ACC112 (cell line): Measurements from ENCODE around the gene NUDT14.

Experiments
- H2AFZ ChIP-seq: fragments of 200-600 bp; sonication (generic); one replicate; pipeline ENCODE4 v1.6.0; 2017; ENCODE audit warnings: antibody characterized with exemption, low read length; ENCODE audit not compliant: unreplicated experiment
- H3K27ac ChIP-seq: fragments of 200-600 bp; sonication (generic); 2 replicates; pipeline ENCODE4 v1.5.1; 2014; ENCODE audit warnings: low read depth, mild to moderate bottlenecking, antibody characterized with exemption, low read length, moderate library complexity
- H3K27me3 ChIP-seq: fragments of 200-600 bp; sonication (generic); 2 replicates; pipeline ENCODE4 v1.6.1; 2014; ENCODE audit warnings: mild to moderate bottlenecking, antibody characterized with exemption, low read length, moderate library complexity, mixed read lengths; ENCODE audit not compliant: insufficient read depth
- H3K36me3 ChIP-seq: fragments of 200-600 bp; sonication (generic); 2 replicates; pipeline ENCODE4 v1.6.1; 2016; ENCODE audit warnings: mild to moderate bottlenecking, antibody characterized with exemption, low read length, moderate library complexity, mixed read lengths; ENCODE audit not compliant: insufficient read depth
- H3K4me1 ChIP-seq: fragments of 200-600 bp; sonication (generic); one replicate; pipeline ENCODE4 v1.6.1; 2016; ENCODE audit warnings: low read length, mixed read lengths; ENCODE audit not compliant: insufficient read depth, unreplicated experiment, control insufficient read depth
- H3K4me3 ChIP-seq: fragments of 200-600 bp; sonication (generic); 2 replicates; pipeline ENCODE4 v1.5.1; 2014; ENCODE audit warnings: mild to moderate bottlenecking, low read depth, low read length
- H3K79me2 ChIP-seq: fragments of 200-600 bp; sonication (generic); one replicate; pipeline ENCODE4 v1.6.0; 2016; ENCODE audit warnings: low read length; ENCODE audit not compliant: control insufficient read depth, unreplicated experiment, insufficient read depth

The NUDT14 gene

GRCh38 chr14:105173145-105173544 is 8.0 kb downstream of the NUDT14 start:
- H3K27ac ChIP-seq, result no peak overlapping the region
- no peaks in the 10 kb centered on the region for H3K36me3 ChIP-seq
- no peak overlapping the region for H3K4me3 ChIP-seq
- no peaks in the 10 kb centered on the region for H3K79me2 ChIP-seq
- no peak overlapping the region for H2AFZ ChIP-seq
- H3K27me3 ChIP-seq, result peaks cover 17% of the 10 kb centered on the region
- peaks cover 2% of the 10 kb centered on the region for H3K4me1 ChIP-seq

- H3K27ac ChIP-seq, result no peak overlapping the region
- peaks cover 2% of the 10 kb centered on the region for H3K4me1 ChIP-seq
- H3K27me3 ChIP-seq, result peaks cover 22% of the 10 kb centered on the region
- no peak overlapping the region for H3K4me3 ChIP-seq
- H3K79me2 ChIP-seq, result no peaks in the 10 kb centered on the region
- no peak overlapping the region for H2AFZ ChIP-seq
- H3K36me3 ChIP-seq, result no peaks in the 10 kb centered on the region
Measured at GRCh38 chr14:105172476-105172875, 8.6 kb downstream of the NUDT14 start.

- Histone ChIP-seq H3K36me3 (no peaks in the 10 kb centered on the region), H3K27me3 (peaks cover 25% of the 10 kb centered on the region), H3K4me1 (peaks cover 2% of the 10 kb centered on the region), H3K79me2 (no peaks in the 10 kb centered on the region), H2AFZ (no peak overlapping the region), H3K27ac (no peak overlapping the region), H3K4me3 (no peak overlapping the region)
Measured at GRCh38 chr14:105171004-105171673, 10.0 kb downstream of the NUDT14 start.

- peaks cover 25% of the 10 kb centered on the region for H3K27me3 ChIP-seq
- no peaks in the 10 kb centered on the region for H3K79me2 ChIP-seq
- H3K4me3 ChIP-seq, result no peak overlapping the region
- no peak overlapping the region for H2AFZ ChIP-seq
- H3K27ac ChIP-seq, result no peak overlapping the region
- H3K4me1 ChIP-seq, result peaks cover 2% of the 10 kb centered on the region
- no peaks in the 10 kb centered on the region for H3K36me3 ChIP-seq
Measured at GRCh38 chr14:105169776-105170655, 11.1 kb downstream of the NUDT14 start.

GRCh38 chr14:105168979-105169507 is 12.1 kb downstream of the NUDT14 start:
- H3K27me3 ChIP-seq, result peaks cover 25% of the 10 kb centered on the region
- peak overlapping the region; percentile 40; the same call in 1 of the 2 replicates for H3K4me3 ChIP-seq
- H3K36me3 ChIP-seq, result no peaks in the 10 kb centered on the region
- H2AFZ ChIP-seq, result no peak overlapping the region
- H3K27ac ChIP-seq, result no peak overlapping the region
- no peaks in the 10 kb centered on the region for H3K79me2 ChIP-seq
- peaks cover 2% of the 10 kb centered on the region for H3K4me1 ChIP-seq

GRCh38 chr14:105168496-105168978 is 12.6 kb downstream of the NUDT14 start, which contains the start of gene JAG2:
TSS of gene JAG2 (minus strand) at chr14:105168776. CDS start at chr14:105168420, 356 bp downstream.
- Histone ChIP-seq H3K4me3 (peak within 1 kb of the TSS; percentile 68), H3K4me1 (peaks cover 2% of the 10 kb centered on the region), H2AFZ (no peak within 1 kb of the TSS), H3K27ac (no peak within 1 kb of the TSS), H3K36me3 (no peaks in the 10 kb centered on the region), H3K79me2 (no peaks in the 10 kb centered on the region), H3K27me3 (peaks cover 25% of the 10 kb centered on the region)

- Histone ChIP-seq H3K27ac (no peak overlapping the region), H2AFZ (no peak overlapping the region), H3K4me1 (peaks cover 2% of the 10 kb centered on the region), H3K4me3 (peak overlapping the region; percentile 68), H3K79me2 (no peaks in the 10 kb centered on the region), H3K27me3 (peaks cover 25% of the 10 kb centered on the region), H3K36me3 (no peaks in the 10 kb centered on the region)
Measured at GRCh38 chr14:105168093-105168420, 13.1 kb downstream of the NUDT14 start.

GRCh38 chr14:105167303-105168092 is 13.6 kb downstream of the NUDT14 start:
- H3K4me3 ChIP-seq, result peak overlapping the region; percentile 68
- no peaks in the 10 kb centered on the region for H3K79me2 ChIP-seq
- H3K4me1 ChIP-seq, result peaks cover 2% of the 10 kb centered on the region
- no peak overlapping the region for H2AFZ ChIP-seq
- no peak overlapping the region for H3K27ac ChIP-seq
- no peaks in the 10 kb centered on the region for H3K36me3 ChIP-seq
- peaks cover 25% of the 10 kb centered on the region for H3K27me3 ChIP-seq

- no peak overlapping the region for H2AFZ ChIP-seq
- peaks cover 2% of the 10 kb centered on the region for H3K4me1 ChIP-seq
- no peak overlapping the region for H3K27ac ChIP-seq
- no peaks in the 10 kb centered on the region for H3K79me2 ChIP-seq
- no peaks in the 10 kb centered on the region for H3K36me3 ChIP-seq
- H3K27me3 ChIP-seq, result peaks cover 25% of the 10 kb centered on the region
- H3K4me3 ChIP-seq, result no peak overlapping the region
Measured at GRCh38 chr14:105166571-105167302, 14.4 kb downstream of the NUDT14 start.
